AG04449 (cell line): ENCODE measurements around the gene SHOC1.
A peak's percentile ranks its signal among the peaks of the same experiment; 100 is the strongest.

Experiments used
- CTCF ChIA-PET: fragments of 350-600 bp; formaldehyde crosslinking; extraction: SDS; loops from one replicate; lab custom pipeline; 2021; ENCODE audit warnings: antibody characterized with exemption; lab: Yijun Ruan, JAX
- POLR2A ChIA-PET: fragments of 400-600, 350-600 bp; formaldehyde crosslinking; extraction: SDS; loops from one replicate; lab custom pipeline; 2020; ENCODE audit warnings: antibody characterized with exemption, inconsistent platforms; lab: Yijun Ruan, JAX
- DNase-seq: peaks from one replicate; pipeline ENCODE4 v3.0.0-alpha.2; 2010; ENCODE audit warnings: low read depth, low spot score
- H3K4me3 ChIP-seq: 2 replicates; pipeline ENCODE4 v1.5.1; 2011; ENCODE audit warnings: low read depth, mild to moderate bottlenecking, control low read depth, low read length
- CTCF ChIP-seq: IDR thresholded peaks from one replicate; pipeline ENCODE4 v1.5.1; 2011; ENCODE audit warnings: mild to moderate bottlenecking, moderate library complexity, low read length, control low read depth, inconsistent platforms; ENCODE audit not compliant: insufficient read depth; ENCODE audit errors: missing control alignments

Gene SHOC1

GRCh38 chr9:111783424-111783823, 11.3 kb downstream of the SHOC1 start:
- no peak overlapping the region for H3K4me3 ChIP-seq
- no peak for DNase-seq
- POLR2A ChIA-PET = no interaction called here
- CTCF ChIA-PET = no interaction called here
- no peak for TF ChIP-seq CTCF

GRCh38 chr9:111766066-111766465, 28.7 kb downstream of the SHOC1 start:
- CTCF ChIA-PET = no interaction called here

GRCh38 chr9:111762556-111762955, 32.2 kb downstream of the SHOC1 start:
- TF ChIP-seq CTCF = no peak
- DNase-seq = no peak
- H3K4me3 ChIP-seq = no peak overlapping the region
- ChIA-PET CTCF (interaction anchor here (1.0 to 8.4 kb wide), 4 partner anchors 281 to 336 kb away, joined by 3 to 136 read pairs (median 8); no protein-coding TSS in a partner anchor), POLR2A (interaction anchor here (1.2 to 2.2 kb wide), 2 partner anchors 134 to 312 kb away, joined by 4 to 5 read pairs; partner anchors contain the start of gene UGCG)

More at GRCh38 chr9:111766066-111766465, 28.7 kb downstream of the SHOC1 start:
- POLR2A ChIA-PET = no interaction called here
- no peak for TF ChIP-seq CTCF
- no peak overlapping the region for H3K4me3 ChIP-seq
- no peak for DNase-seq

GRCh38 chr9:111759762-111760639, 34.7 kb downstream of the SHOC1 start:
- DNase-seq = peak; percentile 65
- CTCF ChIA-PET = interaction anchor here (0.6 to 8.4 kb wide), 35 partner anchors 8 to 946 kb away, joined by 3 to 136 read pairs (median 5); partner anchors contain the start of gene UGCG
- POLR2A ChIA-PET = interaction anchor here (0.5 to 0.9 kb wide), 3 partner anchors 185 to 314 kb away, joined by 3 read pairs; no protein-coding TSS in a partner anchor
- TF ChIP-seq CTCF = peak; percentile 47
- no peak overlapping the region for H3K4me3 ChIP-seq

GRCh38 chr9:111754800-111755199, 39.9 kb downstream of the SHOC1 start:
- ChIA-PET CTCF (no interaction called here), POLR2A (no interaction called here)
- no peak for TF ChIP-seq CTCF
- no peak overlapping the region for H3K4me3 ChIP-seq
- no peak for DNase-seq

- no peak overlapping the region for H3K4me3 ChIP-seq
- ChIA-PET POLR2A (no interaction called here), CTCF (interaction anchor here (1.8 to 1.9 kb wide), 2 partner anchors 7 to 323 kb away, joined by 5 to 14 read pairs; no protein-coding TSS in a partner anchor)
- no peak for DNase-seq
- no peak for TF ChIP-seq CTCF
Measured at GRCh38 chr9:111752455-111752854, 42.3 kb downstream of the SHOC1 start.
